GM19025 (cell line): ENCODE measurements around the gene PTCHD4.

Experiments used
- ATAC-seq: cut with Tn5 transposase; IDR thresholded peaks from one replicate; pipeline ENCODE4 v1.9.1; 2021; ENCODE audit warnings: mild to moderate bottlenecking, low read depth, moderate library complexity; ENCODE audit not compliant: unreplicated experiment

The PTCHD4 gene

DNA sequence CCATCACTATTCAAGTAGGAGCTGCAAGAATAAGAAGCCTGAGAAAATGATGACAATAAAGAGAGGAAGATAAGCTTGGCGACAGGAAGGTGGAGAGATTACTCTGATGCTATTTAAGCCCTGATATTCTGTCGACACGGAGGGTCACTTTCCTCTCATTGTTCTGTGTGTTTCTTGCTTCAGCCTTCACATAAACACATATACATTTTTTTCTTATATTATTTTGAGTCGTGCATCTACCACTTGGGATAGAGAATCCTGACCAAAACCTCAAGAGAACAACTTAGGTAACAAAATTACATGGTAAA lies 10.5 kb downstream of the PTCHD4 start:
- no peak for ATAC-seq

DNA sequence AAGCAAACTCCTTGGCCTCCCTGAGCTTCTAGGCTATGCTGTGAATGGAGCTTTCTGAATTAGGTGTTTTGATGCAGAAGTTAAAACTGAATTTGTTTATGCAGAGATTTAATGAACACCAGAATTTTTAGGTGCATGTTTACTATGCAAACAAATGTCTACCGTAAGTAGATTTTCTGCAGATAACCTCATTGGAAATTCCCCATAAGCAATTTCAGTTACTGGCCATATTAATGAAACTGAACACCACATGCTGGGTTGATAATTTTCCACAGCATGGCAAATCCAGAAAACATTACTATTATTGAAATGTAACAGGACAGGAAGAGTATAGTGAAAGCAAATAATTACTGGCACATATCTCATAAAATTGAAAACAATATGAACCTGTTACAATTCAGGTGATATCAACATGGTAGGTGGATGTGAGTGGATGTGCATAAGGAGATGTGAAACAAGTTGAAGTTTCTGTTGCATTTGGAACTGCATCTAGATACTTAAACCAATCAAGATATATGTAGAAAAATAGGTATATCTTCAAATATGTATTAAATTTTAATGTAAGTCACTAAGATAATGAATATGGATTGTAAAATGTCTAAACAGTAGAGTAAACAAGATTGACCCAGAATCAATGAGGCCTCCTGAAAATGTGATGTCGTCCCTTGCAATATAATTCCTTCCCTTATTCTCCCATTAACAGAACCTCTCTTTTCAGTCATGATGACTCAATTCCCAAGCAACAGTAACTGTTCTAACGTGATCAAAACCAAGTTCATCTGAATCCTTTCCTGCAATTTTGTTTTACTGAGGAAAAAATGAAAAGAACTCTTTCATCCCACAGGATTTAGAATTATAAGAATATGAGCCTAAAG lies 11.0 kb downstream of the PTCHD4 start:
- ATAC-seq: no peak

DNA sequence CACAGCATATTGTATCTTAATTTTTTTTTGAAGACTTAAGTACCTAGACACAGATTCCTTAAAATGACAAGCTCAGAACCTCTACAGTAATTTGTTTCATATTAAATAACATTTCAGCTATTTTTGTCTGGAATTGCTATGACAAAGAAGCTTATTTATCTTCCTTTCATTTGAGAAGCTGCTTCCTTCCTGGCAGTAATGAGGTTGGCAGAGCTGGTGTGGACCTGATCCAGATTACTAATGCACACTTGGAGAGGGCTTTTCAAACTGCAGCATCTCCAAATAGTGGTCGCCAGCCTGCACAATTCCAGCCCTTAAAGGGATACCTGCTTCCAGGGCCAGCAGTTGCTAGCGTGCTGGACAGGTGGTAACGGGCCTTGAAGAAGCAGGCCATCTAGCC lies 12.1 kb downstream of the PTCHD4 start:
- ATAC-seq: no peak

DNA sequence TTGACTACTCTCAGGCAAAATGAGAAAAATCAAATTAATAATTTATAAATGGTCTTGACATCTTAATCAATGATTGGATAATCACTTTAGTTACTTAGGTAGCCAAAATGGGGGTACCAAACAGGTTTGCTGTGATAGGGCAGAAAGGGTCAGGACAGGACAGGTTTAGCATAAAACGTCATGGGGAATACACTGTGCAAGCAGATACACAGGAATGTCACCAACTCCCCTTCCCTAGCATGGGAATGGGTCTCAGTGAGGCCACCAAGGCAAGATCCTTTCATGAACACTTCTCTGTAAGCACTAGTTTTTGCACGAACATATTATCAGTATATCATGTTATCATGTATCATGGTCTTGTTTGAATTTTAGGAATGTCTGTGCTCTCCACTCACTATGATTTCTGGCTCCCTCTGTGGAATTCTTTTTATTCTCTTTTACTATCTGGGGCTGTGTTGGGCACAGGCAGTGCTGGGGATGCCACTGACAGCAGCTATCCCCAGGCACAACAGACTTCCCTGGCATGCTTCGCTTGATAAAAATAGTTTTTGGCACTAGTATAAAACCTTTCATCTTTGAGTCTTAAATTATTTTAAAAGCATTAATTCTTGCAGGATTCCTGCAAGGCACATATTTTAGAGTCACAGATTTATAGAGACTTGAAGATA lies 18.3 kb downstream of the PTCHD4 start:
- ATAC-seq: no peak

DNA sequence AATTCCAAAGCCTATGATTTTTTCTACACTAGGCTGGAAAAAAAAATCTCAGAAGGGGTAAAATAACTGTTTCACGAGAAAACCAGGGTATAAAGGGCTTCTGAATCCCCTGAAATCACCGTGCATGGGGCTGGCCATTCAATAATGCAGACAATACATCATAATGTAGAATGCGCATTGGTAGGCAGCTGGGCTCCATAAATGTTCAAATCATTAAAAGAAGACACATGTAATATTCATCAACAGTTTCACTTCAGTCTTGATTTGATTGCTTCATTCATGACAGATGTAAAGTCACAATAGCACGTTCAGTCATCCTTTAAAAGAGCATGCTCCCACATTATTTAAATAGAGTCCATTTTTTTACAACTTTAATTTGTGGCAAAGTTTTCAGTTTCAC lies 20.5 kb downstream of the PTCHD4 start:
- no peak for ATAC-seq

DNA sequence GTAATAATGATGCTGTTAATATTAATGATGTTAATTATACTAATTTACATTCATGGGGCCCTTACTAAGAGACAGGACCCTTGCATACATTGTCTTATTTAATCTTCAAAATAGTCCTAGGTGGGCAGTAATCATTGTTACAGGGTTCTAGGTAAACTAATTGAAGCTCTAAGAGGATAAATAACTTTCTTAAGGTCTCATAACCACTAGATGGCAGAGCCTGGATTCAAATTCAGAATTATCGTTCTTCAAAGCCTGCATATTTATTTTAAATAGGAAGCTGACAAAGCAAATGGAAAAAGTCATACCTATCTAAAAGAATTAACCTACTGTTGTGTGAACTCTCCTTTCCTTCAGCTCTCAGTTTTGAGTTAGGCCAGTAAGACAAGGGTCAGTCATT lies 23.5 kb downstream of the PTCHD4 start:
- no peak for ATAC-seq

DNA sequence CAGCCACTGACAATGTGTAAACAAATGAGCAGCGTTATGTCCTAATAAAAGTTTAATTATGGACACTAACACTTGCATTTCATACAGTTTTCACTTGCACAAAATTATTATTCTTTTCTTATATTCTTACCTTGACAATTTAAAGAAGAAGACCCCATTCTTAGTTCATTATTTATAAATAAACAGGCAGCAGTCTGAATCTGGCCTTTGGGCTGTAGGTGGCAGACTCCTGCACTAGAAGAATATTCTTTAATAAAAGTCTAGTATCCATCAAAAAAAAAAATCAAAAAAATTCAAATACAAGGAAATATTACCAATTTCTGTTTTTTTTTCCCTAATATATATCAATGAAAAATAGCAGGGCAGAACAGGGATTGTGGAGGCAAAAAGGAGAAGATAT lies 24.8 kb downstream of the PTCHD4 start:
- ATAC-seq: no peak

DNA sequence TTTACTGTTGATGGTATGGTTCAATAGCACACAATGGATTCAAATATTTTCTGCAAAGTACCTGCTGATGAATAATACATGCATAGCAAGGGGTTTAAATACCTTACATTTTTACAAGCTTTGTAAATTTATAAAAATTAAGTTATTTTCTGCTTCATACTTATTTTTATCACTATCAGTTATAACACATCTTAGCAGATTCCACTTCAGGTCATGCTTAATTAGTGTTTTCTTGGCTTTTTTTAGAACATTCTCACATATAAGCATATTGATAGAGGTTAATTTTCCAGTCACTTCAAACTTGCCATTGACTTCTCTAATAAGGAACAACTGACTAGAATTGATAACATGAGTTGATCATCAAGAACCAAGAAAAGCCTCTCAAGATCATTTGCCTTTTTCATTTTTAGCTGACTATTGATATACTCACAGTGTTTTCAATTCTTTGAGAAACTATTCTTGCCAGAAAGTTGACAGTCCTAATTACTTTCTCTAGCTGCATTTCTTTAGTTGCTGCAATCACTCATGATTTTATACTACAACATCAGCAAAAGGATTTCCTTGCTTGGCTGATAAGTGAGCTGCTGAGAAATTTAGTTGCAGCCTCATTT lies 25.8 kb downstream of the PTCHD4 start:
- ATAC-seq: no peak

DNA sequence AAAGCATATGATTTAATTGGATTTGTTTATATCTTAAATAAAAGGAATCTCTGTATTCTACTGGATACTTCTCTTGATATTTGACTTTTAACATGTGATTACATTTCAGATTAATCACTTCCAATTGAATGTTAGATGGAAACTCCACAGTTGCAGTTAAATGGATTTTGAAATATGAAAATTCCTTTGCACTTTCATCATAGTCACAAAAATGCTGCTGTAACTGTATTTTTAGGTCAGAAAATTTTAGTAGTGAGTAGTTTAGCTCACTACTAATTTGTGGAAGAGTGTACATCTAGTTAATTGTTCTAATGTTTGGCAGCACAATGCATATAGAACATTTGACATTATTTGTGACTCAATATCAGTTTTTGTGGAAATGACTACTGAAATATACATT lies 26.8 kb downstream of the PTCHD4 start:
- ATAC-seq: no peak

DNA sequence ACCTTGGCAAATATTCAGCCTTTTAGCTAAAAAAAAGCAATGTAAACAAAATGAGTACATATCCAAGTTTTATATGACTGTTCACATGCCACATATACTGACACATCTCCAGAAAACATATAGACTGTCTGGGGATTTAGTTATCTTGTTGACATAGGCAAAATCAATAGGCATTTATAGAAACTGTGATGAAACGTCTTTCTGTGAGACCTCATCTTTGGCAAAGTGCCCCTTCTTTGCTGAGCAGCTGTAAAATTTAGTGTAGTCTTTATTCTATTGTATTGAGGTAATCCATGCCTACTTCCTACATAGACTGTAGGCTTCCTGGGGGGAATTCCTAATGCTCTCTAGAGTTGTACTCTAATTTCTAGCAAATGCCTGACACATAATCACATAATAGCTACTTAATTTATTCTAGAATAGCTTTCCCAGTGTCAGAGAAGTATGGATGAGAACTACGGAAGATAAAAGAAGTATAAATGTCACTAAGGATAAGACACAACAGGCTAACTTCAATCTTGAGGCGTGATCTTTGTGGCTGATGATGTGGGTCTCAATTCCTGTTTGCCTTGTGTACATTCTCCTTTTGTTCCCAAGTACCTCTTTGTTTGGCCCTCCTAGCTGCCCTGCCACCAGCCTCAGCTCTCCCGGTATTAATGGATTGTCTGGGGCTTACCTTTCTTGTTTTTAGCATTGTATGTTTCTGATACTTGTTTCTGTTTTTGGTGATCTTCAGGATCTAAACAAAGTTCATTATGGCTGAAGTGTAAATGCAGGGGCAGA lies 30.6 kb downstream of the PTCHD4 start:
- no peak for ATAC-seq

DNA sequence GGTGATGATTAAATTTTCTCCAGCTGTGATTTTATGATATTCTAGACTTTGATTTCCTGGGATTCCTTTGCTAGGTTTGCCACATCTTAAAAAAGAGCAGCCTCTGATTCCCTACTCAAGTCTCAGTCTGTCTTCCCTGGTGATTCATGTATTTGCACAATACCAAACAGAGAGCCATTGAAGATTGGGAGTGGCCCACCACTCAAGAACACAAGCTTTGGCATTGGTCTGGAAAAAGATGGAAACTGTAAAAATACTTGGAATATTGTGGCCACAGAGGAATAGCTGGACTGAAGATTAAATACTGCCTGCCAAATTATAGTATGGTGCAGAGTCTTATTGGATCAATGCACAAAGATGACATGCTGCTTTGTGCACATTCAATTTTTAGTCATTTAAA lies 32.9 kb downstream of the PTCHD4 start:
- no peak for ATAC-seq

DNA sequence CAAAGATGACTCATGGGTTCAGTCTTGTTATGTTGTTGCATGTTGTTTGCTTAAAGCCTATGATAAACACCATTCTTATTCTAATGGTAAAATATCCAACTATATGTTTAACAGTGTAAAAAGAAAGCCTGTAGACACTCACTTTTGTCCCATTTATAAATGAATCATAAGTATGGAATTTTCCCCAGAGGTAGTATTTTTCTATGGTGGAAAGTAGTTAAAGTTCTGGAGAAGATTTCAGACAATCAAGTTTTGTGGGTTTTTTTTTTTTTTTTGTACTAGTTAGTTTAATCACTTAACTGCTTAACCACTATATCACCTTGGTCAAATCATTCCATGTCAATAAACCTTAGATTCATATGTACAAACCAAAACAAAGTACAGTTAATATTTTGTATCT lies 35.8 kb downstream of the PTCHD4 start:
- ATAC-seq: no peak

DNA sequence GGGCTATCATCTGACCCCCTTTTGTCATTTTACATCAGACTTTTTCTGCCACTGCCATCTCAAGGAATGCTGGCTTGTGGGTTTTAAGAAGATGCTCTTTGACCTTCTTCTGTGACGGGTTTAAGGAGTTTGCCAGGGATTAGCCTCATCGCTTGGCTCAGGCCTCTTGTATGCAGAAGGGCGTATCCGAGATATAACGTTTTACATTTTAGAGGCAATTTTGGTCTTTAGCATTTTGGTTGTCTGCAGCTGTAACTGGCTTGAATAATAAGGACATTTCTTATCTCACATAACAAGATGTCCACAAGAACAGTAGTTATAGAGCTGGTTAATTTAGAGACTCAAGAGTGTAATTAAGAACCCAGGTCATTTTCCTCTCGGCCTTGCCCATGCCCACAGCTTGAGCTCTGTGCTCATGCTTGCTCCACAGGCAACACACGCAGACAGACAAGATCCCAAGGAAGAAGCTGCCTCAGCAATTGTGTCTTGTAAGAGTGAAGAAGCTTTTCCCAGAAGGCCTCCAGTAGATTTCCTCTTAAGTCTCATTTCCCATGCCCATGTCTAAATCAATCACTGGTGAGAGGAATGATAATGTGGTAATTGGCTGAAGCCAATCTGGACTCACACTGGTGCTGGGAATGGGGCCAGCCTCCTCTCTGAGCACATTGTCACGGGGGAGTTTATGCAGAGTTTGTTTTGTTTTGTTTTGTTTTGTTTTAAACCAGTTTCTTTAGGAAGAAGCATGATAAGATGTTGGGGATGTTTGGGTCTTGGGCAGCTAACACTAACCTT lies 36.8 kb downstream of the PTCHD4 start:
- no peak for ATAC-seq

DNA sequence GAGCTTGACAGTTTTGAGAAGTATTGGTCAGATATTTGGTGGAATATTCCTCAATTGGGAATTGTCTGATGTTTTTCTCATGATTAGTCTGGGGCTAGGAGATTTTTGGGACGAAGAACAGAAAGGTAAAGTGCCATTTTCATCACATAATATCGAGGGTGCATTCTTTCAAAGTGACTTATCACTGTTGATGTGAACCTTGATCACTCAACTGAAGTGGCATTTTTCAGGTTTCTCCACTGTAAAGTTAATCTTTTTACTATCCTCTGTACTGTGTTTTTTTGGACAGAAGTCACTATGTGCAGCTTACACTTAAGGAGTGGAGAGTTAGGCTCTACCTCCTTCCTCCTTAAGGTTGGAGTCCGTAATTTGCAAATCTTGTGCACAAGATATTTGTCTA lies 39.2 kb downstream of the PTCHD4 start:
- no peak for ATAC-seq

DNA sequence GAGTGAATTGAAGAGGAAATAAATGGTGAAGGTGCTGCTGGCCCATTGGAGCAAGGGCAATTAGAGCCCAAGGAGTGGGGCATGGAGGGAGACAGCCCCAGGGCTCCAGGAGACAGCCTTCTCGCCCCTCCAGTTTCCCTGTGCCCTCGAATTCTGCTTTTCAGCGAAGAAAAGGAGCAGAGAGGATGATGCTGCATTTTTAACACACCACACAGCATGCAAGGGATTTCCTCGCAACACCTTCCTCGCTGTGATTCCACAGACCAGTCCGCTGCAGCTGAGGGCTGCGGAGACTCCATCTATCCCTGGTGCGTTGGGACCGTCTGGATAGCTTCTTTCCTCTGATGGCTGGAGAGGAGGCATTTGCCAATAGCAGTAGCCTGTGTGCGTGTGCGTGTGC lies 41.7 kb downstream of the PTCHD4 start:
- ATAC-seq: no peak

DNA sequence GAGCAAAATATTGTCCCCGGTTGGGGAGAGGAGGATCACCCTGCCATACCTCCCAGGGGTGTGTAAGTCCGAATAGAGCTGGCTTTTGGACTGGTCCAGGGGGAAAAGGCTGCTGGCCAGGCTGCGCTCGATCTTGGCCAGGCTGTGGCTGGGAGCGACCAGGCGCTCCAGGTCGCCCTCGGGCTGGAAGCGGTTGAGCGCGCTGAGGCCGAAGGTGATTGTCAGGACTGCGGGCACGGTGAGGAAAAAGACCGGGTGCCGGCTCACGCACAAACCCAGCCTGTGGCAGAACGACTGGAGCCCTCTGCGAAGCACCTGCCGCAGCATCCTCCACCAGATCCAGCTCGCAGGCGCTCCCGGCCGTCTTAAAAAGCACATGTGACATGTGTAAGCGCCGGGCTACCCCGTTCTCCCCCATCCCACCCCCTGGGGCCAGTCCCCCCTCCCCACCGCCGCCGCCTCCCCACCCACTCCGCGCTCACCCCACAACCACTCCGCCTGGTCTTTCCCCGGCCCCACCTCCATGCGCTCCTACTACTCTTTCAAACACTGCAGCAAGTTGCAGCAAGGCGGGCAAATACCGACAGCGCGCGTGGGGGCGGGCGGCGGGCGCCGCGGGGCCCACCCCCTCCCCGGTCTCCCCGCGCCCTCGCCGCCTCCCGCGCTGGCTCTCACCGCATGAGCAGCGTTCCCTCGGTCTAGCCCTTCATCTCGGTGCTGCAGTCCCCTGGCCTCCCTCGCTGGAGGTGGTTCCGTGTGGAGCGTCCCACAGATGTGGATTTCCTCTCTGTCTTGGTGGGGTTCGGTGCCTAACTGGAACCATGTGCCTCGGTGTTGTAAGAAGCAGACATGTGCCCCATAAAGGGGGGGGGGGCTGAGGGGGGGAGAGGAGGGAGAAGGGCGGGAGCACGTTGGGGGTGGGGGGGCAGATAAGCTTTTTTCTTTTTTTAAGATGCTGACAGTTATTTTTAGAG lies 42.4 kb downstream of the PTCHD4 start:
- no peak for ATAC-seq

DNA sequence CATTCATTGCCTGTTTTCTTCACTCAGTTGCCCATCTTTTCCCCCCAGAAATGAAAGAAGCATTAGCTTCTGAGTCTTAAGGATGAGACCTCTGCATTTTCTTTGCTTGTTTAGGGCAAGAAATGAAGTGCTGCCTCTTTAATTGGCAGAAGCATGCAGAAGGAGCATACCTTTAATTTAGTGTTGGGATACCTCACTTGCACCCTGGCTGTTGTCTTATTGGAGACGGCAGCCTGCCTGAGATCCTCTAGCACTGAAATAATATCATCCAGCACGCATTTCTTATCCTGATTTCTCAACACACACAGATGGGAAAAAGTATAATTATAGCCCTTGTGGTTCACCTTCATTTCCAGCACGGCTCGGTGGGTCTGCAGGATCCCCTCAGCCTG lies 43.1 kb downstream of the PTCHD4 start:
- ATAC-seq: no peak

DNA sequence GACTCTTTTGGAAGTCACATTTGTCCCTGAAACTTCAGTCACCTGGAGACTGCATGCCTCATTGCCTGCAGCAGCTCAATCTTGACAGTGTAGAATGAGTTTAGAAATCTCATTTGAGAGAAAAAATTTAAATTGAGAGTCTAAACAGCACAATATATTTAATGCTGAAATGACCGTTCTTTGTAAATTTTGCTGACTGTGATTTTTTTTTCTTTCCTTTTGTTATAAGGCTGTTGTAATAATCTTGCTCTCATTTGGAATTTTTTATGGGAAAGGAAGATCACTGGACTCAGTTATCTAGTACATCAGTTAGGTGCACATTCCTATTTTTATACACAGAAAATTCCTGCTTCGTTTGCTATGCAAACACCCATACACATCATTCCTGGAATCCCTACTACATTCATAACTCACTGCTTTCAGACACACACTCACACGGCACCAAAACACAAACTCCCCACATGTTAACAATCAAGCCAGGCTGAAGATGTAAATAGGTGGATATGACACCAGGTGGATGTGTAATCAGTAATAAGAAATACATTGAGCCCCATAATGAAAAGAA lies 43.8 kb downstream of the PTCHD4 start:
- no peak for ATAC-seq
